Medulla oblongata (tissue), 1 donor: ENCODE data around the gene XPC.
"Not testable (repeated sequence)": the region's sequence is repeated elsewhere in the genome, so short reads cannot be mapped to it uniquely, and the experiment has no call there.

Experiments
- DNase-seq: peaks from one replicate; pipeline ENCODE4 v3.0.0-alpha.2; 2015; ENCODE audit errors: extremely low spot score

Gene XPC

DNA sequence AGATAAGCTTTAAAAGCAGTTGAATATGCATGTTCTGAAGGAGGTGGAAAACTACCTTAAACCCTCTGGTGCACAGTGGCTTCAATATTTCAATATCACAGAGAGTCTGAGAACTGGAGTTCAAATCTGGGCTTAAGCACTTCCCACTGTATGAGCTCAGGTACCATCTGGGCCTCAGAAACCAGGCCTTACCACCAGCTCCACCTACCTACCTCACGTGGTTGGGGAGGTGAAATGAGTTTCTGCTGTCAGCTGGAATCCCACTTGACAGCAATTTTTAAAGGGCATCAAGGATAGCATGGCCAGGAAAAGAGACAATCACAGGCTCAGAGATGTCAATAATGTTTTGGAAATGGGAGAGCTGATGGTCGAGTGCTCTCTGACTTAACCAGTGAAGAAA is 58.8 kb downstream of the XPC start:
- no peak for DNase-seq

DNA sequence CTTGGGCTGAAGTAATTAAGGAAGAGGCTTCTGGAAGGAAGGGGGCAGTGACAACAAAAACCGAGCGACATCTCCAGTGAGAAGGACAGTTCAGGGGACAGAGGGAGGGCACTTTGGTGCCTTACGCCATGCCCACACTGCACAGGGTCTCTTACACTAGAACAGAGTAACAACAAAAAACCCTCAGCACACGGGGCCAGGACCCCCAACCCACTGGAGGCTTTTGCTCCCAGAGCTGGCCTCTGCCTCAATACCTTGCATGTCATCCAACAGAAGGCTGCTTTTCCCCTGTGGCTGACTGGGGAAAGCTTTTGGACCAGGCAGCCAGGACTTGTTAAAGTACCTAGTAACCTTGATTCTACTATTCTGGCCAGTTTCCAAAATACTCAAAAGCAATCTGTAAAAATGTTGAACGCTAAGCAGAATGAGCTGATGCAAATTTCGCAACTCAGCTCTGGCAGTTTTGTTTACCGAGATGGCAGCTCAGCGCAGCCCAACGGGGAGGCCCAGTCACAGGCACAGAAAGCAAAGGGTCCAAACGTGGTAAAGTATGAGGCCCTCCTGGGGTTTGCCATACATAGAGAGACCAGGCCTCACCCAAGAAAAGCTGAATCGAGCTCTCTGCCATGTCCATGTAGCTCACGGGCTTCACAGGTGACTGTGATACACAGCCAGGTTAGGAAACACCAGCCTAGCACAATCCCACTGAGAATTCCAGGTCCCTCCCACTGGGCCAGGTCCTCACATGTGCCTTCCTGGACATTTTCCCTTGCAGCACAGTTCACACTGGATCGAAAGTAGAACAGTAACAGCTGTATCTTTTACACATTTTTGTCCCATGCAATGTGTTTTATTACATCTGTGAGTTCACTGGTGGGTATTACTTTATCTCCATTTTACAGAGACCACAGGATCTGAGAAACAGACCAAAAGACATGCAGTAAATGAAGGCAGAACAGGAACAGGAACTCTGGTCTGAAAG is 59.7 kb downstream of the XPC start:
- no peak for DNase-seq

- no peak for DNase-seq
Observed at GRCh38 chr3:14117468-14118399, 60.7 kb downstream of the XPC start.

- DNase-seq = no peak
Observed at GRCh38 chr3:14113965-14114635, 64.3 kb downstream of the XPC start.

- DNase-seq = no peak
Observed at GRCh38 chr3:14110699-14111098, 67.7 kb downstream of the XPC start.

DNA sequence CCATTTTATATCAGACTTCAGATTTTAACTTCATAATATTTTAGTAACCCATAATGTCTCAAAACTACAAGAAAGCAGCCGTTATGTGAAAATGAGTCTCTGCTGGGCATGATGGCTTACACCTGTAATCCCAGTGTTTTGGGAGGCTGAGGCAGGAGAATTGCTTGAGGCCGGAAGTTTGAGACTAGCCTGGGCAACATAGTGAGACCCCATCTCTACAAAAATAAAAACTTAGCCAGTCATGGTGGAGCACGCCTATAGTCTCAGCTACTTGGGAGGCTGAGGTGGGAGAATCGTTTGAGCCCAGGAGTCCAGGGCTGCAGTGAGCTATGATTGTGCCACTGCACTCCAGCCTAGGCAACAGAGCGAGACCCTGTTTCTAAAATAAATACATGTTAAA is 68.6 kb downstream of the XPC start:
- not testable (repeated sequence) for DNase-seq

DNA sequence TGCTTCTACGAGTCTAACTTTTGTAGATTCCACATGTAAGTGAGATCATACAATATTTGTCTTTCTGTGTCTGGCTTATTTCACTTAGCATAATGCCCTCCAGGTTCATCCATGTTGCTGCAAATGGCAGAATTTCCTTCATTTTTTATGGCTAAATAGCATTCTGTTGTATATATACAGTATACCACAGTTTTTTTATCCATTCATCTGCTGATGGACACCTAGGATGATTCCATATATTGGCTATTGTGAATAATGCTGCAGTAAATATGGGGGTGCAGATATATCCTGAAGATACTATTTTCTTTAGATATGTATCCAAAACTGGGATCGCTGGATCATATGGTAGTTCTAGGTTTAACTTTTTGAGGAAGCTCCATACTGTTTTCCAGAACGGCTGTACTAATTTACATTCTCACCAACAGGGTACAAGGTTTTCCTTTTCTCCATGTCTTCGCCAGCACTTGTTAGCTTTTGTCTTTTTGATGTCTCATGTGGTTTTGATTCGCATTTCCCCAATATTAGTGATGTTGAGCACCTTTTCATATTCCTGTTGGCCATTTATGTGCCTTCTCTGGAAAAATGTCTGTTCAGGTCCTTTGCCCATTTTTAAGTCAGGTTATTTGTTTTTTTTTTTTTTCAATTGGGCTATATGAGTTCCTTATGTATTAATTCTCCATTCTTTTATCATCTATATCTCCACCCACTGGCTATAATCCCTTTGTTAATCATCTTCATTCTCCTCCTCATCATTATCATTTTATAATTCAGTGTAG is 80.6 kb downstream of the XPC start:
- no peak for DNase-seq

GRCh38 chr3:14096742-14097141 is 81.7 kb downstream of the XPC start:
- DNase-seq = no peak
